Endothelial cell of umbilical vein (primary cell): Measurements from ENCODE around the gene TNRC6A. TPM values are rescaled to one million over a fixed set of nuclear protein-coding genes. Genes with fewer than 3 reads are reported as not detected.

Experiments used
- BruUV-seq: library from RNA; stranded (reverse); fragments of 400-500 nt; replicated peaks from 2 replicates; lab custom pipeline; 2021; lab: Mats Ljungman, UMichigan
- CTCF ChIA-PET: fragments of 300-600, 350-600 bp; sonication (Branson Sonifier 250); formaldehyde crosslinking; loops from one replicate; lab custom pipeline; 2021; ENCODE audit warnings: antibody characterized with exemption, inconsistent platforms; lab: Charles Lee
- POLR2A ChIA-PET: fragments of 300-600, 350-600 bp; sonication (Branson Sonifier 250); formaldehyde crosslinking; loops from one replicate; lab custom pipeline; 2021; ENCODE audit warnings: antibody characterized with exemption, inconsistent platforms; lab: Charles Lee
- DNase-seq: peaks from one replicate; pipeline ENCODE4 v3.0.0-alpha.2; 2011; ENCODE audit warnings: low read depth, low spot score
- FAIRE-seq: peaks from 2 replicates; lab custom pipeline; 2011; peaks lifted over from hg19 to GRCh38; lab: Jason Lieb, UNC
- H2AFZ ChIP-seq: 2 replicates; pipeline ENCODE4 v1.6.0; 2012; ENCODE audit warnings: low read depth, low read length, control low read depth, inconsistent platforms
- H3K27ac ChIP-seq: 2 replicates; pipeline ENCODE4 v1.5.1; 2011; ENCODE audit warnings: low read depth, mild to moderate bottlenecking, control low read depth, low read length, moderate library complexity; ENCODE audit not compliant: insufficient read depth
- H3K27me3 ChIP-seq, 2 experiments: 2 replicates each; pipeline versions ENCODE4 v1.6.0 to v1.6.1; 2011; ENCODE audit warnings: low read length in 2 of 2, mixed read lengths in 1 of 2; ENCODE audit not compliant: control insufficient read depth in 2 of 2, insufficient read depth in 2 of 2
- H3K36me3 ChIP-seq, 2 experiments: 2 replicates in 1 of 2; 3 replicates in 1 of 2; pipeline ENCODE4 v1.5.1; 2011; ENCODE audit warnings: low read length in 2 of 2, mild to moderate bottlenecking in 1 of 2, moderate library complexity in 1 of 2; ENCODE audit not compliant: control insufficient read depth in 2 of 2, insufficient read depth in 2 of 2; ENCODE audit errors: extremely low read depth in 1 of 2
- H3K4me1 ChIP-seq: 3 replicates; pipeline ENCODE4 v1.5.1; 2011; ENCODE audit warnings: mild to moderate bottlenecking, low read length; ENCODE audit not compliant: control insufficient read depth, insufficient read depth; ENCODE audit errors: extremely low read depth
- H3K4me2 ChIP-seq: 2 replicates; pipeline ENCODE4 v1.6.1; 2011; ENCODE audit warnings: low read length, control low read depth, mixed read lengths; ENCODE audit not compliant: insufficient read depth
- H3K4me3 ChIP-seq, 3 experiments: fragments of 200-600 bp in 1 of 3; sonication (generic), shearing (Covaris generic) in 1 of 3; replicated peaks in 1 of 3; 2 replicates each; pipeline ENCODE4 v1.5.1; 2011 to 2016; ENCODE audit warnings: control low read depth in 3 of 3, low read length in 3 of 3, mild to moderate bottlenecking in 2 of 3, inconsistent platforms in 1 of 3, low read depth in 1 of 3, moderate library complexity in 1 of 3; ENCODE audit not compliant: insufficient read depth in 1 of 3
- H3K79me2 ChIP-seq: 2 replicates; pipeline ENCODE4 v1.6.0; 2012; ENCODE audit warnings: low read length, inconsistent platforms; ENCODE audit not compliant: control insufficient read depth, insufficient read depth
- H3K9ac ChIP-seq: replicated peaks from 2 replicates; pipeline ENCODE3; 2011; ENCODE audit warnings: low read length, control low read depth; ENCODE audit not compliant: insufficient read depth; ENCODE audit errors: extremely low read depth
- H3K9me1 ChIP-seq: replicated peaks from 3 replicates; pipeline ENCODE4 v1.6.0; 2011; ENCODE audit warnings: mild to moderate bottlenecking, low read length; ENCODE audit not compliant: control insufficient read depth, insufficient read depth; ENCODE audit errors: extremely low read depth
- H3K9me3 ChIP-seq: replicated peaks from 2 replicates; pipeline ENCODE4 v1.5.1; 2012; ENCODE audit warnings: low read length, inconsistent platforms; ENCODE audit not compliant: control insufficient read depth, insufficient read depth
- H4K20me1 ChIP-seq: replicated peaks from 2 replicates; pipeline ENCODE3; 2011; ENCODE audit warnings: mild to moderate bottlenecking, low read length; ENCODE audit not compliant: control insufficient read depth, insufficient read depth; ENCODE audit errors: extremely low read depth
- CTCF ChIP-seq, 2 donors: IDR thresholded peaks; 1 replicate in 1 of 2; 2 replicates in 1 of 2; pipeline ENCODE4 v1.5.1; 2011; ENCODE audit warnings: low read length in 2 of 2, mild to moderate bottlenecking in 2 of 2, moderate library complexity in 2 of 2, control low read depth in 1 of 2, inconsistent platforms in 1 of 2, low read depth in 1 of 2; ENCODE audit not compliant: insufficient read depth in 1 of 2; ENCODE audit errors: extremely low read depth in 1 of 2
- JUN ChIP-seq: IDR thresholded peaks from 2 replicates; pipeline ENCODE4 v1.6.1; 2011; ENCODE audit warnings: borderline replicate concordance, low read depth; ENCODE audit not compliant: insufficient read length, insufficient read depth
- dilution Hi-C: fragments of 300-500 bp; cut with MboI; formaldehyde crosslinking; loops from one replicate; pipeline ENCODE4 v1.15.0; 2019; ENCODE audit warnings: low sequenced_read_pairs; ENCODE audit not compliant: extremely low pct_ligation_motif_present
- intact Hi-C: fragments of 100-400 bp; cut with micrococcal nuclease; formaldehyde crosslinking; loops from one replicate; pipeline ENCODE4 v1.10.0; 2022
- polyA plus RNA-seq, 4 experiments: library from polyadenylated mRNA; depleted of rRNA in 3 of 4; stranded (reverse) in 3 of 4; unstranded in 1 of 4; fragments of >200 nt; gene quantifications; 2 replicates each; pipeline versions ENCODE4 v1.2.1 to v1.2.3, GENCODE V29; 2011 to 2012; ENCODE audit warnings: missing spikeins in 1 of 4
- total RNA-seq: library from RNA; stranded (reverse); gene quantifications from 2 replicates; pipeline ENCODE4 v1.2.3, GENCODE V29; 2021

Gene TNRC6A
- total and polyA plus RNA-seq, 2 donors (not counting 3 experiments of a cell fraction or from before 2014, with no cell fraction given), result 39.3 to 74.5 TPM

GRCh38 chr16:24698308-24698707 is 31.1 kb upstream of the TNRC6A start:
- DNase-seq, result no peak

More at GRCh38 chr16:24698308-24698707, 31.1 kb upstream of the TNRC6A start:
- TF ChIP-seq CTCF (IDR thresholded peaks at IDR 0.05; ENCODE audit: extremely low read depth in 1 of 2, insufficient read depth in 1 of 2, low read depth in 1 of 2, low read length in 2 of 2) (no peak), JUN (no peak)
- Histone ChIP-seq H3K36me3 (no peaks in the 10 kb centered on the region), H3K4me3 (no peak overlapping the region), H2AFZ (no peak overlapping the region), H3K79me2 (no peaks in the 10 kb centered on the region), H3K9me1 (no peaks in the 10 kb centered on the region), H3K27me3 (no peaks in the 10 kb centered on the region), H3K27ac (no peak overlapping the region), H3K4me1 (peaks cover 20% of the 10 kb centered on the region), H3K4me2 (no peak overlapping the region), H3K9ac (no peak overlapping the region), H4K20me1 (no peaks in the 10 kb centered on the region), H3K9me3 (no peaks in the 10 kb centered on the region)
- no TSS peak for BruUV-seq
- no peak for FAIRE-seq
- intact Hi-C loops, result no loop called here
- ChIA-PET POLR2A (no interaction called here), CTCF (no interaction called here)
- dilution Hi-C loops, result no loop called here
